Keratinocyte (primary cell): ENCODE results near the gene PAQR8.

ENCODE experiments used
- CTCF ChIP-seq, 3 experiments: IDR thresholded peaks in 1 of 3; conservative IDR thresholded peaks in 1 of 3; optimal IDR thresholded peaks in 1 of 3; 2 replicates in 2 of 3; 3 replicates in 1 of 3; pipeline versions ENCODE3 to v1.5.1; 2011; ENCODE audit warnings: low read length in 3 of 3, mild to moderate bottlenecking in 3 of 3, moderate library complexity in 2 of 3, control low read depth in 1 of 3, inconsistent platforms in 1 of 3; ENCODE audit not compliant: insufficient read depth in 2 of 3; ENCODE audit errors: extremely low read depth in 1 of 3
- EZH2 ChIP-seq: IDR thresholded peaks from one replicate; pipeline ENCODE4 v1.6.1; 2012; ENCODE audit warnings: inconsistent platforms, mild to moderate bottlenecking, low read length, moderate library complexity

DNA sequence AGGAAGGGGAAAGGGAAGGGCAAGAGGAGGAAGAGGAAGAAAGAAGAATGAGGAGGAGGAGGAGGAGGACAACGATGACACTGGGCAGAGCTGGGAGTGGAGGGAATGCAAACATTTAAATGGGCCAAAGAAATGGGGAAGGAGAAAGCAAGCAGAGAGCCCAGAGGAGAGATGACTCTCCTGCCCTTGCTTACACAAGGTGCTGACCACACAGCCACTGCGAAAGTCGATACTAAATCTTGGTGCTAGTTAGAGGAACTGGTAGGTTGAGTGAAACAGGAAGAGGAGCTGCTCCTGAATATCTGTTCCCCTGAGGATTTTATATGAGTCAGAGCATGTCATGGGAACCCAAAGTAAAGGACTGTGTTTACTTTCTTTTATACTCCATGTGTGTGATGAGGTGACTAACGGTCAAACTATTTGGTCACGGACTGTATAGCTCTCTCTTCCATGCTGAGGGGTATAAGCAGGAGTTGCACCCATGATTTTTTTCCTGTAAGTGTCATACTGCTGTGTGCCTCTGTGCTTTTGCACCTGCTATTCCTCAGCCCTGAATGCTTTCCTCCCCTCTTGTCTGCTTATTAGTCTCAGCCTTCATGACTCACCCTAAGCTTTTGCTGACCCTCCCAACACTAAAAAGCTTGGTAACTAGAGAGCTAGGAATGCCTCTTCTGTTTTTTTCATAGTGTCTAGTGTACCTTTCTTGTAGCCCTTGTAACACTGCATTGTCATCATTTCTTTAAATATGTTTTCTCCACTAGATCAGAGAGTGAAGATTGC is 9.5 kb upstream of the PAQR8 start:
- no peak for TF ChIP-seq CTCF (optimal IDR thresholded peaks at IDR 0.05 in 1 of 3, IDR thresholded peaks at IDR 0.05 in 1 of 3, conservative IDR thresholded peaks at IDR 0.05 in 1 of 3; ENCODE audit: extremely low read depth in 1 of 3, insufficient read depth in 2 of 3, low read length in 3 of 3)
- no peak for TF ChIP-seq EZH2
